Lung (tissue), 12 donors: ENCODE results near the gene COA6. TPM values are rescaled to one million over a fixed set of nuclear protein-coding genes. Genes with fewer than 3 reads are reported as not detected.
"Not testable (repeated sequence)": the region's sequence is repeated elsewhere in the genome, so short reads cannot be mapped to it uniquely, and the experiment has no call there.

Experiments used
- ATAC-seq: fragments of 200-7000 bp; cut with Tn5 transposase; one replicate; pipeline ENCODE4 v1.9.1; 2020; ENCODE audit warnings: moderate number of reproducible peaks; ENCODE audit not compliant: insufficient read depth, low FRiP score
- DNase-seq, 3 donors: peaks; one replicate each; pipeline ENCODE4 v3.0.0-alpha.2; 2013 to 2017
- H3K27ac ChIP-seq, 2 donors: one replicate each; pipeline ENCODE4 v1.5.1; 2013; ENCODE audit warnings: mild to moderate bottlenecking in 2 of 2, moderate library complexity in 2 of 2, control low read depth in 1 of 2, inconsistent platforms in 1 of 2, low read depth in 1 of 2, low read length in 1 of 2
- H3K27me3 ChIP-seq, 3 donors: one replicate each; pipeline ENCODE4 v1.5.1; 2013; ENCODE audit warnings: low read length in 2 of 3; ENCODE audit not compliant: control insufficient read depth in 3 of 3, insufficient read depth in 3 of 3
- H3K36me3 ChIP-seq, 4 donors: one replicate each; pipeline ENCODE4 v1.5.1; 2013; ENCODE audit warnings: low read length in 4 of 4, mild to moderate bottlenecking in 1 of 4, moderate library complexity in 1 of 4; ENCODE audit not compliant: control insufficient read depth in 4 of 4, insufficient read depth in 4 of 4
- H3K4me1 ChIP-seq, 5 donors: one replicate each; pipeline ENCODE4 v1.5.1; 2013; ENCODE audit warnings: low read length in 5 of 5, mild to moderate bottlenecking in 2 of 5, moderate library complexity in 1 of 5; ENCODE audit not compliant: control insufficient read depth in 5 of 5, insufficient read depth in 5 of 5
- H3K4me3 ChIP-seq: one replicate; pipeline ENCODE4 v1.5.1; 2013; ENCODE audit warnings: mild to moderate bottlenecking, control low read depth, moderate library complexity
- H3K9ac ChIP-seq, 2 donors: one replicate each; pipeline ENCODE4 v1.5.1; 2013; ENCODE audit warnings: low read length in 2 of 2, control low read depth in 1 of 2; ENCODE audit not compliant: insufficient read depth in 1 of 2
- H3K9me3 ChIP-seq, 4 donors: one replicate each; pipeline ENCODE4 v1.5.1; 2013; ENCODE audit warnings: low read length in 3 of 4, mild to moderate bottlenecking in 1 of 4, moderate library complexity in 1 of 4; ENCODE audit not compliant: control insufficient read depth in 4 of 4, insufficient read depth in 3 of 4
- WGBS, 2 donors: extraction: QIAGEN DNeasy Blood & Tissue Kit; methylation state at CpG; one replicate each; pipeline ENCODE4 v1.1.7; 2013; 5-methylcytosine and 5-hydroxymethylcytosine counted together
- polyA plus RNA-seq, 2 donors: library from polyadenylated mRNA; stranded (reverse); fragments of 200-250 nt; gene quantifications; one replicate each; pipeline ENCODE4 v1.2.1, GENCODE V29; 2013
- total RNA-seq, 2 donors: library from RNA; depleted of rRNA in 1 of 2; stranded (reverse); fragments of >200 nt in 1 of 2; gene quantifications; one replicate each; pipeline ENCODE4 v1.2.1, GENCODE V29; 2014 to 2021
- TF ChIP-seq, protein P1 (sequence below): IDR thresholded peaks from 2 replicates; pipeline ENCODE4 v1.5.1; 2012; ENCODE audit warnings: mild to moderate bottlenecking; ENCODE audit errors: control extremely low read depth, extremely low read depth
- donor health status: control.
- donor health status: control.
- donor health status: Bipolar disorder and iron deficiency.
- donor health status: healthy.
- donor health status: DM: yes; HTN: yes; CAD: no.

The COA6 gene
- total and polyA plus RNA-seq, 4 donors, result 12.9 to 67.5 (median 40.3) TPM

DNA sequence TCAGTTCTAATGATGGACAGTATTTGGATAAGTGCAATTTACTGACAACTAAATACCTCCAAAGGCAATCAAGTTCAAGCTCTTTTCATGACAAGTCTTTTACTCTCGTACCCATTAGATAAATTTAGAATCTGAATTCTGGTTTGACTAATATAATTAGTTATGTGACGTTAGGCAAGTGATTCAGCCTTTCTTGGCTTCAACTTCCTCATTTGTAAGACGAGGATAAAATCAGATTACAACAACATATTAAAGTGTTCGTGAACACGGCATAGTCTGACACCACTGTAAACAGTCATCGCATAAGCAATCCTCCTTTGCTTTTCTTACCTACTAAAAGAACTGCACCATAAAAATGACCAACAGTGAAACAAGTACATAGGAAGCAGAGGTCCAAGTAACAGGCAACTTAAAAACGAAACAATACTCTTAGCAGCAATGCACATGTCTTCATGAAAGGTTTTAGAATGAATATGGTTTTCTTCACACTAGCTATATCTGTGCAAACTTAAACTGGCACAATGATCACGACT is 25.7 kb downstream of the COA6 start:
- Histone ChIP-seq H3K36me3 (peaks cover 0 to 2% (median 0%) of the 10 kb centered on the region in 4 donors), H3K9ac (no peak overlapping the region), H3K4me1 (no peaks in the 10 kb centered on the region), H3K9me3 (no peaks in the 10 kb centered on the region), H3K4me3 (no peak overlapping the region), H3K27ac (no peak overlapping the region), H3K27me3 (no peaks in the 10 kb centered on the region)
- TF ChIP-seq, protein P1, sequence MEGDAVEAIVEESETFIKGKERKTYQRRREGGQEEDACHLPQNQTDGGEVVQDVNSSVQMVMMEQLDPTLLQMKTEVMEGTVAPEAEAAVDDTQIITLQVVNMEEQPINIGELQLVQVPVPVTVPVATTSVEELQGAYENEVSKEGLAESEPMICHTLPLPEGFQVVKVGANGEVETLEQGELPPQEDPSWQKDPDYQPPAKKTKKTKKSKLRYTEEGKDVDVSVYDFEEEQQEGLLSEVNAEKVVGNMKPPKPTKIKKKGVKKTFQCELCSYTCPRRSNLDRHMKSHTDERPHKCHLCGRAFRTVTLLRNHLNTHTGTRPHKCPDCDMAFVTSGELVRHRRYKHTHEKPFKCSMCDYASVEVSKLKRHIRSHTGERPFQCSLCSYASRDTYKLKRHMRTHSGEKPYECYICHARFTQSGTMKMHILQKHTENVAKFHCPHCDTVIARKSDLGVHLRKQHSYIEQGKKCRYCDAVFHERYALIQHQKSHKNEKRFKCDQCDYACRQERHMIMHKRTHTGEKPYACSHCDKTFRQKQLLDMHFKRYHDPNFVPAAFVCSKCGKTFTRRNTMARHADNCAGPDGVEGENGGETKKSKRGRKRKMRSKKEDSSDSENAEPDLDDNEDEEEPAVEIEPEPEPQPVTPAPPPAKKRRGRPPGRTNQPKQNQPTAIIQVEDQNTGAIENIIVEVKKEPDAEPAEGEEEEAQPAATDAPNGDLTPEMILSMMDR, result no peak
- ATAC-seq, result no peak
- no peak for DNase-seq
- WGBS, 2 donors, result 34 to 60% methylated on average over 8 of the region's 8 CpGs

DNA sequence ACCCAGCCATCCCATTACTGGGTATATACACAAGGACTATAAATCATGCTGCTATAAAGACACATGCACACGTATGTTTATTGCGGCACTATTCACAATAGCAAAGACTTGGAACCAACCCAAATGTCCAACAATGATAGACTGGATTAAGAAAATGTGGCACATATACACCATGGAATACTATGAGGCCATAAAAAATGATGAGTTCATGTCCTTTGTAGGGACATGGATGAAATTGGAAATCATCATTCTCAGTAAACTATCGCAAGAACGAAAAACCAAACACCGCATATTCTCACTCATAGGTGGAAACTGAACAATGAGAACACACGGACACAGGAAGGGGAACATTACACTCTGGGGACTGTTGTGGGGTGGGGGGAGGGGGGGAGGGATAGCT is 26.3 kb downstream of the COA6 start:
- H3K4me3 ChIP-seq, H3K9ac ChIP-seq, H3K4me1 ChIP-seq, H3K9me3 ChIP-seq, H3K27ac ChIP-seq, ATAC-seq, H3K36me3 ChIP-seq, DNase-seq, H3K27me3 ChIP-seq: not testable (repeated sequence)
- 89 to 91% methylated on average over 6 of the region's 6 CpGs for WGBS, 2 donors

DNA sequence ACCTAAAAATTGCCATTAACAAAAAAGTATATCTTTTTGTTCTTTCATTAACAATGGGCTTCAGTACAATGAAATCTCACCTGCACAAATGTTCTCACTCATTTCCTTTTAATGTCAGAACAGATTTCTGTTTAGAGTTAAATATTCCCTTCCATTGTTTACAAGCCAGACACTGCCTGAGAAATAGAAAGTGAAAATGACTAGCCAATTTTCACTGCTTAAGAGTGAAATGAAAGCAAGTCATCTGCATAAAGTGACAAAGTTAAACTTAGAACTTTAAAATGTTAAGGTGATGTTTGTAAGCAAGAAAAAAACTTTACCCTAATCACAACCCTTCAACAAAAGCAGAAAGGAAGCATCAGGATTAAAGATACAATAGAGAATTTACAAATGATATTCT is 27.5 kb downstream of the COA6 start:
- TF ChIP-seq, protein P1, result no peak
- Histone ChIP-seq H3K27me3 (no peaks in the 10 kb centered on the region), H3K4me1 (no peaks in the 10 kb centered on the region), H3K36me3 (peaks cover 0 to 2% (median 0%) of the 10 kb centered on the region in 4 donors), H3K9me3 (no peaks in the 10 kb centered on the region), H3K4me3 (no peak overlapping the region), H3K9ac (no peak overlapping the region), H3K27ac (no peak overlapping the region)
- no peak for DNase-seq
- no peak for ATAC-seq

DNA sequence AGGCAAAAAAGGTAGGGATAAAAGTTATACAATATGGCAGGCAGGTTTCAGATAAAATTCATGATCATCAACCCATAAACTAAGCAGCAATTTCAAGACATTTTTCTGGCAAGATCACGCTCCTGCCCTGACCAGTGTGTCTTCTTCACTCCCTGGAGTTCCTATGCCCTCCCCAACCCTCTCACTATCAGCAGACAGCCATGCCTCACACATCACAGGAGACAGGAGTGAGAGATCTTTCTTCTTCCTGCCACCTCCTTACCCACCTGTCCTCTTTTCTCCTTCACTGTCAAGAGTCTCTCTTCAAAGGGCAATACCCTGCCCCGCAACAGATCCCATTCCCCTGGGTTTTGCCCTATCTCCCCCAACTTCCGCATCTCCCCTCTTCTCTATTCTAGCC is 28.4 kb downstream of the COA6 start:
- no peaks in the 10 kb centered on the region for H3K9me3 ChIP-seq
- peaks cover 0 to 3% (median 0%) of the 10 kb centered on the region in 5 donors for H3K4me1 ChIP-seq
- H3K27ac ChIP-seq, result no peak overlapping the region
- no peaks in the 10 kb centered on the region for H3K27me3 ChIP-seq
- no peak overlapping the region for H3K4me3 ChIP-seq
- no peak overlapping the region for H3K9ac ChIP-seq
- TF ChIP-seq, protein P1, result no peak
- WGBS, 2 donors, result 97 to 98% methylated on average over 3 of the region's 3 CpGs
- peaks cover 0 to 2% (median 0%) of the 10 kb centered on the region in 4 donors for H3K36me3 ChIP-seq
- no peak for DNase-seq
- no peak for ATAC-seq
